ENCODE measurements around the gene OSCP1. TPM values are rescaled to one million over a fixed set of nuclear protein-coding genes. Genes with fewer than 3 reads are reported as not detected.
"Not testable (repeated sequence)": the region's sequence is repeated elsewhere in the genome, so short reads cannot be mapped to it uniquely, and the experiment has no call there.

The OSCP1 gene
- total and polyA plus RNA-seq, 2 donors (not counting 3 experiments of a cell fraction or from before 2014, with no cell fraction given), result 4.6 to 8.3 TPM

DNA sequence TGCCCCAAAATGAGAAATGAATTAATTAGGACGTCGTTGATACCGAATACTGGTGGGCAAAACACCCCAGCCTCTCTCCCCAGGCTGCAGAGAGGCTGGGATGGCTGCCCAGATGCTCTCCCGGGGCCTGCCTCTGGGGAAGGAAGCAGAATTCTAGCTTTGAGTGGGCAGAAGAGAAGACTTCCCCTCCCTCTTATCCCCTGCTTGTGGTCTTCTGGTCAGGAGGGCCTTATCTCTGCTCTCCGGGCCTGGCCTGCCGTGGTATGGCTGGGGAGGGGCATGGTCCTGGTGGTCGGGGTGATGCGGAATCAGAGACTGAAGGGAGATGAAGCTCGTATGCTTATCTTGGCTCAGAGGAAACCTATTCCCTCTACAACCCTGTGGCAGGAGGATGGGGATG lies 42.2 kb upstream of the OSCP1 start:
- CTCF ChIA-PET, result no interaction called here
- no peak for FAIRE-seq

DNA sequence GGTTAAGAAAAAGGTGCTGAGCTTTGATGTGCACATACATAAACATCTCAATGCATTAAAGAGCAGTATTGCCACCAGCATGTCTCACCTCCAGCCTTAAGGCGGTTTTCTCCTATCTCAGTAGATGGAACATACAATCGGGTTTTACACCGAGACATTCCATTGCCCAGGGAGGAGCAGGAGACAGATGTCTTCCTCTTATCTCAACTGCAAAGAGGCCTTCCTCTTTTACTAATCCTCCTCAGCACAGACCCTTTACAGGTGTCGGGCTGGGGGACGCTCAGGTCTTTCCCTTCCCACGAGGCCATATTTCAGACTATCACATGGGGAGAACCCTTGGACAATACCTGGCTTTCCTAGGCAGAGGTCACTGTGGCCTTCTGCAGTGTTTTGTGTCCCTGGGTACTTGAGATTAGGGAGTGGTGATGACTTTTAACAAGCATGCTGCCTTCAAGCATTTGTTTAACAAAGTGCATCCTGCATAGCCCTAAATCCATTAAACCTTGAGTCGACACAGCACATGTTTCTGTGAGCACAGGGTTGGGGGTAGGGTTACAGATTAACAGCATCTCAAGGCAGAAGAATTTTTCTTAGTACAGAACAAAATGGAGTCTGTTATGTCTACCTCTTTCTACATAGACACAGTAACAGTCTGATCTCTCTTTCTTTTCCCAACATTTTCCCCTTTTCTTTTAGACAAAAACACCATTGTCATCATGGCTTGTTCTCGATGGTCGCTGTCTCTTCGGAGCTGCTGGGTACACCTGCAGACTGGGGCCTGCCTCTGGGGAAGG lies 39.2 kb upstream of the OSCP1 start:
- H3K36me3 ChIP-seq (ENCODE audit: control insufficient read depth in 2 of 2, extremely low read depth in 1 of 2, insufficient read depth in 2 of 2, low read length in 2 of 2); dilution Hi-C loops (cut with MboI; ENCODE audit: extremely low pct_ligation_motif_present, low sequenced_read_pairs); H3K4me1 ChIP-seq (ENCODE audit: control insufficient read depth, extremely low read depth, insufficient read depth, low read length); H3K4me2 ChIP-seq (ENCODE audit: insufficient read depth, low read length); H3K4me3 ChIP-seq (replicated peaks in 1 of 3; ENCODE audit: insufficient read depth in 1 of 3, low read depth in 1 of 3, low read length in 3 of 3); BruUV-seq (replicated peaks); DNase-seq (ENCODE audit: low read depth, low spot score); intact Hi-C loops (cut with micrococcal nuclease); FAIRE-seq; H3K9me3 ChIP-seq (replicated peaks; ENCODE audit: control insufficient read depth, insufficient read depth, low read length); POLR2A ChIA-PET; H4K20me1 ChIP-seq (replicated peaks; ENCODE audit: control insufficient read depth, extremely low read depth, insufficient read depth, low read length); H3K27me3 ChIP-seq (ENCODE audit: control insufficient read depth in 2 of 2, insufficient read depth in 2 of 2, low read length in 2 of 2); H3K79me2 ChIP-seq (ENCODE audit: control insufficient read depth, insufficient read depth, low read length); H3K9me1 ChIP-seq (replicated peaks; ENCODE audit: control insufficient read depth, extremely low read depth, insufficient read depth, low read length); H2AFZ ChIP-seq (ENCODE audit: low read depth, low read length); H3K9ac ChIP-seq (replicated peaks; ENCODE audit: extremely low read depth, insufficient read depth, low read length); H3K27ac ChIP-seq (ENCODE audit: insufficient read depth, low read depth, low read length); CTCF ChIA-PET: not testable (repeated sequence)

More for the DNA sequence above, 42.2 kb upstream of the OSCP1 start:
- no peaks in the 10 kb centered on the region for H3K9me1 ChIP-seq (replicated peaks; ENCODE audit: control insufficient read depth, extremely low read depth, insufficient read depth, low read length)
- H3K4me2 ChIP-seq (ENCODE audit: insufficient read depth, low read length), result no peak overlapping the region
- H3K27ac ChIP-seq (ENCODE audit: insufficient read depth, low read depth, low read length), result no peak overlapping the region
- no peaks in the 10 kb centered on the region for H3K9me3 ChIP-seq (replicated peaks; ENCODE audit: control insufficient read depth, insufficient read depth, low read length)
- BruUV-seq (replicated peaks), result no TSS peak
- H3K79me2 ChIP-seq (ENCODE audit: control insufficient read depth, insufficient read depth, low read length), result no peaks in the 10 kb centered on the region
- intact Hi-C loops (cut with micrococcal nuclease), result no loop called here
- H3K27me3 ChIP-seq (ENCODE audit: control insufficient read depth in 2 of 2, insufficient read depth in 2 of 2, low read length in 2 of 2), result peaks cover 0 to 2% of the 10 kb centered on the region in 2 experiments
- H3K9ac ChIP-seq (replicated peaks; ENCODE audit: extremely low read depth, insufficient read depth, low read length), result no peak overlapping the region
- no peak overlapping the region for H2AFZ ChIP-seq (ENCODE audit: low read depth, low read length)
- no peaks in the 10 kb centered on the region for H3K36me3 ChIP-seq (ENCODE audit: control insufficient read depth in 2 of 2, extremely low read depth in 1 of 2, insufficient read depth in 2 of 2, low read length in 2 of 2)
- no peak for DNase-seq (ENCODE audit: low read depth, low spot score)
- H3K4me3 ChIP-seq (replicated peaks in 1 of 3; ENCODE audit: insufficient read depth in 1 of 3, low read depth in 1 of 3, low read length in 3 of 3), result no peak overlapping the region
- H3K4me1 ChIP-seq (ENCODE audit: control insufficient read depth, extremely low read depth, insufficient read depth, low read length), result no peaks in the 10 kb centered on the region
- POLR2A ChIA-PET, result no interaction called here
- dilution Hi-C loops (cut with MboI; ENCODE audit: extremely low pct_ligation_motif_present, low sequenced_read_pairs), result no loop called here
- TF ChIP-seq MYC (IDR thresholded peaks at IDR 0.05; ENCODE audit: low read depth, low read length) (no peak), POLR2A (IDR thresholded peaks at IDR 0.05; ENCODE audit: low read depth, low read length) (no peak), JUN (IDR thresholded peaks at IDR 0.05; ENCODE audit: borderline replicate concordance, insufficient read depth, insufficient read length, low read depth) (no peak), POLR2AphosphoS5 (IDR thresholded peaks at IDR 0.05; ENCODE audit: insufficient read depth, low read depth, low read length) (no peak), EZH2 (IDR thresholded peaks at IDR 0.05; ENCODE audit: borderline replicate concordance, low read depth, low read length, severe bottlenecking) (no peak), FOS (IDR thresholded peaks at IDR 0.05; ENCODE audit: borderline replicate concordance, insufficient read depth, low read length) (no peak), GATA2 (IDR thresholded peaks at IDR 0.05; ENCODE audit: insufficient read depth, insufficient read length, low read depth, low read length) (no peak)
- TF ChIP-seq, protein P1, sequence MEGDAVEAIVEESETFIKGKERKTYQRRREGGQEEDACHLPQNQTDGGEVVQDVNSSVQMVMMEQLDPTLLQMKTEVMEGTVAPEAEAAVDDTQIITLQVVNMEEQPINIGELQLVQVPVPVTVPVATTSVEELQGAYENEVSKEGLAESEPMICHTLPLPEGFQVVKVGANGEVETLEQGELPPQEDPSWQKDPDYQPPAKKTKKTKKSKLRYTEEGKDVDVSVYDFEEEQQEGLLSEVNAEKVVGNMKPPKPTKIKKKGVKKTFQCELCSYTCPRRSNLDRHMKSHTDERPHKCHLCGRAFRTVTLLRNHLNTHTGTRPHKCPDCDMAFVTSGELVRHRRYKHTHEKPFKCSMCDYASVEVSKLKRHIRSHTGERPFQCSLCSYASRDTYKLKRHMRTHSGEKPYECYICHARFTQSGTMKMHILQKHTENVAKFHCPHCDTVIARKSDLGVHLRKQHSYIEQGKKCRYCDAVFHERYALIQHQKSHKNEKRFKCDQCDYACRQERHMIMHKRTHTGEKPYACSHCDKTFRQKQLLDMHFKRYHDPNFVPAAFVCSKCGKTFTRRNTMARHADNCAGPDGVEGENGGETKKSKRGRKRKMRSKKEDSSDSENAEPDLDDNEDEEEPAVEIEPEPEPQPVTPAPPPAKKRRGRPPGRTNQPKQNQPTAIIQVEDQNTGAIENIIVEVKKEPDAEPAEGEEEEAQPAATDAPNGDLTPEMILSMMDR (IDR thresholded peaks at IDR 0.05; ENCODE audit: extremely low read depth in 1 of 2, insufficient read depth in 1 of 2, low read depth in 1 of 2, low read length in 2 of 2), result no peak
- TF ChIP-seq, protein P2, sequence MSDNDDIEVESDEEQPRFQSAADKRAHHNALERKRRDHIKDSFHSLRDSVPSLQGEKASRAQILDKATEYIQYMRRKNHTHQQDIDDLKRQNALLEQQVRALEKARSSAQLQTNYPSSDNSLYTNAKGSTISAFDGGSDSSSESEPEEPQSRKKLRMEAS (IDR thresholded peaks at IDR 0.05; ENCODE audit: insufficient read depth, insufficient read length), result no peak
- H4K20me1 ChIP-seq (replicated peaks; ENCODE audit: control insufficient read depth, extremely low read depth, insufficient read depth, low read length), result no peaks in the 10 kb centered on the region

All from endothelial cell of umbilical vein (primary cell).